ENCODE results near the gene SH2B3. TPM values are rescaled to one million over a fixed set of nuclear protein-coding genes. Genes with fewer than 3 reads are reported as not detected.
"Not testable (repeated sequence)": the region's sequence is repeated elsewhere in the genome, so short reads cannot be mapped to it uniquely, and the experiment has no call there.

SH2B3 gene
- total RNA-seq, 5 donors from 2014 or later (not counting 1 experiment from before 2014, with no cell fraction given): 24.6 to 38.8 (median 28.8) TPM

DNA sequence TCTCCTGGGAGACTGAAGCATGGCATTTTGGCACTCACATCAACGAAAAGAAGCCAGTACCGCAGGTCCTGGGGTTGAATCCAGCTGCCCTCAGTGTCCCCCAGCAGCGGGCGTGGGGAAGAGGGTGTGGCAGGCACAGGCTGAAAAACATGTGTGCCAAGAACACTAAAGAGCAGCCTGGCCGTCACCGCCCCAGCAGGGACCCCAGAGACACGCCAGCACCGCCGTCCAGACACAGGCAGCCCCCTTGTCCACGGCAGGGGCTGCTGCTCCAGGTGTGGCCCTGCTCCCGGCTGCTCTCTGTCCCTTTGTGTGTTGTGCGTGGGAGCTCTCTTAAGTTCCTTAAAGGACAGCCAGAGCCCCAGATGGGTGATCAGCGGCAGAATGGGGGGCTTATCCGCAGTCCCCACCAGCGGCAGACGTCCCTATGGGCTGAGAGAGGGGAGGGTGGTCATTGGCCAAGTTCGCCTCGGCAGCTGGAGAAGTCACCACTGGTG lies 37.4 kb upstream of the SH2B3 start:
- Histone ChIP-seq H3K4me3 (ENCODE audit: control insufficient read depth in 1 of 2, extremely low read depth in 1 of 2, low read length in 1 of 2) (peak overlapping the region; percentile 53 to 86), H3K27ac (ENCODE audit: low read length) (no peak overlapping the region), H3K9me3 (no peaks in the 10 kb centered on the region), H3K36me3 (ENCODE audit: control insufficient read depth in 2 of 2, extremely low read depth in 1 of 2, insufficient read depth in 1 of 2, low read length in 1 of 2) (no peaks in the 10 kb centered on the region), H3K27me3 (replicated peaks in 1 of 2; ENCODE audit: control insufficient read depth in 2 of 2, extremely low read depth in 1 of 2, insufficient read depth in 2 of 2, low read length in 1 of 2) (peaks cover 0 to 4% of the 10 kb centered on the region in 2 experiments), H3K4me1 (ENCODE audit: control insufficient read depth in 1 of 2, extremely low read depth in 1 of 2, insufficient read depth in 2 of 2, low read length in 2 of 2) (peaks cover 6 to 25% of the 10 kb centered on the region in 2 experiments)
- ChIA-PET CTCF (interaction anchor here (0.6 kb wide), 2 partner anchors 35 to 431 kb away, joined by 3 to 16 read pairs; no protein-coding TSS in a partner anchor), POLR2A (interaction anchor here in 1 of 2 donors (0.7 kb wide), 1 partner anchor 38 kb away, joined by 3 read pairs; the partner anchor contains the start of gene SH2B3)
- peaks cover 24 to 28% (median 27%) of the 10 kb centered on the region in 3 donors for H3K4me1 Mint-ChIP-seq
- H3K27ac Mint-ChIP-seq: no peak overlapping the region
- WGBS (ENCODE audit: insufficient coverage): 12% methylated on average over 16 of the region's 18 CpGs
- H3K4me3 Mint-ChIP-seq: peak overlapping the region; percentile 77 to 83 (median 81)
- ATAC-seq (replicated peaks in 1 of 4): peak; percentile 16 to 31 (median 21)
- peaks cover 5% of the 10 kb centered on the region for H3K36me3 Mint-ChIP-seq
- no peaks in the 10 kb centered on the region for H3K9me3 Mint-ChIP-seq
- H3K27me3 Mint-ChIP-seq: no peaks in the 10 kb centered on the region
- peak in 2 of 35 experiments; percentile 1 to 13 for DNase-seq

DNA sequence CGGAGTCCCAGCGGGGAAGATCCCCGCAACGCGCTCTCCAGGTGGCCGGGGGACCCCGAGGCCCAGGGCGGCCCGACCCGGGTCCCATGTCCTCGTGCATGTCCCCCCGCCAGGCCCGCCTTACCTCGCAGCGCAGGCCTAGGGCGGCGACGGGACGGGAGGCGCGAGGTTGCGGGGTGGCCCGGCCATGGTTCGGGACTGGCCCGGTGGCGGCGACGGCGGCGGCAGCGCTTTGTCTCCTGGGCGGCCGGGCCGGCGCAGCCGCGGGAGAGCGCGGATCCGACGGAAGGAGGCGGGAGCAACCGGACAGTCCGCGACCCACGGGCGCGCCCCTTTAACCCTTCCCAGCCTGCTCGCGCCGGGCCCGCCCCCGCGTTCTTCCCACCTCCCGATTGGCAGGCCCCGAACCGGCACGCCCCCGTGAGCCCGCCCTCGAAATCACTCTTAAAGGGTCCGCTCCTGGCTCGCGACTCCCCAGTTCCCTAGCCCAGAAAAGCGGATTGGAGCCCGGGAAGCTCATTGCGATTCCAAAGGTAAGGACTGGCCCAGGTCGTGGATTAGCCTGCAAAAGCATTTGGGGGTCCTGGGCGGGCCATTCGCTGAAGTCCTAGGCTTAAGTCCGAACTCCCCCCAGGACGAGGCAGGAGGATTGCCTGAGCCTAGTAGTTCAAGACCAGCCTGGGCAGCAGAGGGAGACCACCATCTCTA lies 36.8 kb upstream of the SH2B3 start, which contains the start of gene PHETA1:
Gene PHETA1 (minus strand): TSS at position 308 of the 708 bp plus-strand sequence. CDS start 5,668 bp downstream, outside the sequence.
- H3K9me3 ChIP-seq: no peaks in the 10 kb centered on the region
- WGBS (ENCODE audit: insufficient coverage): under 1% methylated on average over 69 of the region's 72 CpGs
- no peaks in the 10 kb centered on the region for H3K9me3 Mint-ChIP-seq
- H3K27ac Mint-ChIP-seq: peak within 1 kb of the TSS in 1 of 2 donors; percentile 41
- ChIA-PET POLR2A (interaction anchor here in 1 of 2 donors (0.5 kb wide), 1 partner anchor 272 kb away, joined by 3 read pairs; no protein-coding TSS in a partner anchor), CTCF (interaction anchor here in 1 of 2 donors (1.4 kb wide), 1 partner anchor 27 kb away, joined by 4 read pairs; no protein-coding TSS in a partner anchor)
- ATAC-seq (replicated peaks in 1 of 4) (peak; percentile 86 to 93 (median 91)), DNase-seq (peak; percentile 22 to 75 (median 55))
- peak within 1 kb of the TSS; percentile 77 to 83 (median 81) for H3K4me3 Mint-ChIP-seq
- H3K4me1 ChIP-seq (ENCODE audit: control insufficient read depth in 1 of 2, extremely low read depth in 1 of 2, insufficient read depth in 2 of 2, low read length in 2 of 2): peaks cover 6 to 25% of the 10 kb centered on the region in 2 experiments
- no peaks in the 10 kb centered on the region for H3K36me3 Mint-ChIP-seq
- peaks cover 24 to 28% (median 27%) of the 10 kb centered on the region in 3 donors for H3K4me1 Mint-ChIP-seq
- peak within 1 kb of the TSS; percentile 53 to 86 for H3K4me3 ChIP-seq (ENCODE audit: control insufficient read depth in 1 of 2, extremely low read depth in 1 of 2, low read length in 1 of 2)
- H3K27me3 ChIP-seq (replicated peaks in 1 of 2; ENCODE audit: control insufficient read depth in 2 of 2, extremely low read depth in 1 of 2, insufficient read depth in 2 of 2, low read length in 1 of 2): peaks cover 0 to 3% of the 10 kb centered on the region in 2 experiments
- no peaks in the 10 kb centered on the region for H3K27me3 Mint-ChIP-seq
- no peak within 1 kb of the TSS for H3K27ac ChIP-seq (ENCODE audit: low read length)
- no peaks in the 10 kb centered on the region for H3K36me3 ChIP-seq (ENCODE audit: control insufficient read depth in 2 of 2, extremely low read depth in 1 of 2, insufficient read depth in 1 of 2, low read length in 1 of 2)

DNA sequence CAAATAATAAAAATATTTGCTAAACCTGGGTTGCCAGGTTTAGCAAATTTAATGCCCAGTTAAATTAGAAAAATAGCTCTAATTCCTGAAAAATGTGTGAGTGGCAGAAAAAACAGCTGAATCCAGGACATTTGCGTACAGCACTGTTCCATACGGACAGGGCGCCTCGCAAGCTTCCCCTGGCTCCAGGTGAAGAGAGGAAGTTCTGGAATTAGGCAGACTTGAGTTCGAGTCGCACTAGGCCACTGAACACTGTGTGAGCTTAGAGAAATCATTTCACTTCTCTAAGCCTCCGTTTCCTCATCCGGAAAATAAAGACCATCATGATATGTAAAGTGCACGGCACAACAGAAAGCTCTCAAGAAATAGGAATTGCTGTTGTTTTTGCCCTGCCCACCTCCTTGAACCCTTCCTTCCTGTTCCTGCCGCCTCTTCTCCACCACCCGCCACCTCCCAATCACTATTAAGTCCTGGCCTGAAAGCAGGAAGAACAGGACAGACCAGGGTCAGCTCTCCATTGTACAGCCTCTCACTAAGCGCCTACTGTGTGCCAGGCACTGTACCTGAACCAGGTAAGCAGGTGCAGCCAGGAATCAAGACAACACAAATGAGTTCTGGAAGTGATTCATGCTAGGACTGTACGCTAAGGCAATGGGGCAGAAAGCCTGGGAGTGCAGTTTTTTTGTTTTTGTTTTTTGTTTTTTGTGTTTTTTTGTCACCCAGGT lies 36.1 kb upstream of the SH2B3 start:
- Mint-ChIP-seq H3K4me1 (peaks cover 24 to 28% (median 27%) of the 10 kb centered on the region in 3 donors), H3K4me3 (peak overlapping the region; percentile 77 to 83 (median 81)), H3K36me3 (no peaks in the 10 kb centered on the region), H3K9me3 (no peaks in the 10 kb centered on the region), H3K27ac (peak overlapping the region in 1 of 2 donors; percentile 41), H3K27me3 (no peaks in the 10 kb centered on the region)
- ATAC-seq (replicated peaks in 1 of 4) (no peak), DNase-seq (no peak)
- H3K4me1 ChIP-seq (ENCODE audit: control insufficient read depth in 1 of 2, extremely low read depth in 1 of 2, insufficient read depth in 2 of 2, low read length in 2 of 2): peaks cover 6 to 25% of the 10 kb centered on the region in 2 experiments
- WGBS (ENCODE audit: insufficient coverage): 71% methylated on average over 12 of the region's 13 CpGs
- no peaks in the 10 kb centered on the region for H3K36me3 ChIP-seq (ENCODE audit: control insufficient read depth in 2 of 2, extremely low read depth in 1 of 2, insufficient read depth in 1 of 2, low read length in 1 of 2)
- no peak overlapping the region for H3K27ac ChIP-seq (ENCODE audit: low read length)
- ChIA-PET CTCF (interaction anchor here in 1 of 2 donors (1.4 kb wide), 1 partner anchor 27 kb away, joined by 4 read pairs; no protein-coding TSS in a partner anchor), POLR2A (interaction anchor here in 1 of 2 donors (0.5 to 0.6 kb wide), 2 partner anchors 272 to 1810 kb away, joined by 3 read pairs; no protein-coding TSS in a partner anchor)
- no peaks in the 10 kb centered on the region for H3K9me3 ChIP-seq
- peak overlapping the region; percentile 53 to 86 for H3K4me3 ChIP-seq (ENCODE audit: control insufficient read depth in 1 of 2, extremely low read depth in 1 of 2, low read length in 1 of 2)
- peaks cover 0 to 5% of the 10 kb centered on the region in 2 experiments for H3K27me3 ChIP-seq (replicated peaks in 1 of 2; ENCODE audit: control insufficient read depth in 2 of 2, extremely low read depth in 1 of 2, insufficient read depth in 2 of 2, low read length in 1 of 2)

DNA sequence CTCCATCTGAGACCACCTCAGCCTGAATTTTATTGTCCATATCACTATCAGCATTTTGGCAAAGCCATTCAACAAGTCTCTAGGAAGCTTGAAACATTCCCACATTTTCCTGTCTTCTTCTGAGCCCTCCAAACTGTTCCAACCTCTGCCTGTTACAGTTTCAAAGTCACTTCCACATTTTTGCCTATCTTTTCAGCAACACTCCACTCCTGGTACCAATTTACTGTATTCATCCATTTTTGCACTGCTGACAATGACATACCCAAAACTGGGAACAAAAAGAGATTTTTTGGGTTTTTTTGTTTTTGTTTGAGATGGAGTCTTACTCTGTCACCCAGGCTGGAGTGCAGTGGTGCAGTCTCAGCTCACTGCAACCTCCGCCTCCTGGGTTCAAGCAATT lies 32.5 kb upstream of the SH2B3 start:
- H3K27ac Mint-ChIP-seq, H3K4me3 Mint-ChIP-seq: not testable (repeated sequence)

DNA sequence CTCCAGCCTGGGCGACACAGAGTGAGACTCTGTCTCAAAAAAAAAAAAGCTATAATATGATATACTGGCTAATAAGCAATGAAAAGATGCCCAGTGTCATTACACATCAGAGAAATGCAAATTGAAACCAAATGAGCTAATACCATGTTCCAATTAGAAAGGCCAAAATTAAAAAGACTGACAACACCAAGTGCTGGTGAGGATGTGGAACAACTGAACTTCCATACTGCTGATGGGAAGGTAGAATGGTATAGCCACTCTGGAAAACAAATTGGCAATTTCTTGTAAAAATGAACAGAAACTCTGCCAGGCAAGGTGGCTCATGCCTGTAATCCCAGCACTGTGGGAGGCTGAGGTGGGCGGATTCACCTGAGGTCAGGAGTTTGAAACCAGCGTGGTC lies 28.3 kb upstream of the SH2B3 start:
- Mint-ChIP-seq H3K4me3 (no peak overlapping the region), H3K27me3 (peaks cover 0 to 3% of the 10 kb centered on the region in 2 donors), H3K4me1 (no peaks in the 10 kb centered on the region), H3K27ac (no peak overlapping the region), H3K9me3 (no peaks in the 10 kb centered on the region), H3K36me3 (no peaks in the 10 kb centered on the region)
- Histone ChIP-seq H3K36me3 (ENCODE audit: control insufficient read depth in 2 of 2, extremely low read depth in 1 of 2, insufficient read depth in 1 of 2, low read length in 1 of 2) (no peaks in the 10 kb centered on the region), H3K4me3 (ENCODE audit: control insufficient read depth in 1 of 2, extremely low read depth in 1 of 2, low read length in 1 of 2) (no peak overlapping the region), H3K4me1 (ENCODE audit: control insufficient read depth in 1 of 2, extremely low read depth in 1 of 2, insufficient read depth in 2 of 2, low read length in 2 of 2) (no peaks in the 10 kb centered on the region), H3K27ac (ENCODE audit: low read length) (no peak overlapping the region), H3K9me3 (no peaks in the 10 kb centered on the region), H3K27me3 (replicated peaks in 1 of 2; ENCODE audit: control insufficient read depth in 2 of 2, extremely low read depth in 1 of 2, insufficient read depth in 2 of 2, low read length in 1 of 2) (peaks cover 0 to 12% of the 10 kb centered on the region in 2 experiments)
- POLR2A ChIA-PET: no interaction called here
- WGBS (ENCODE audit: insufficient coverage): no CpG with 5 or more reads among the region's 3 CpGs
- CTCF ChIA-PET: interaction anchor here (0.6 to 0.7 kb wide), 3 partner anchors 561 to 1972 kb away, joined by 3 to 6 read pairs (median 4); no protein-coding TSS in a partner anchor
- DNase-seq: no peak
- ATAC-seq (replicated peaks in 1 of 4): no peak

More for the DNA sequence above, 32.5 kb upstream of the SH2B3 start:
- ATAC-seq (replicated peaks in 1 of 4); H3K4me3 ChIP-seq (ENCODE audit: control insufficient read depth in 1 of 2, extremely low read depth in 1 of 2, low read length in 1 of 2); H3K36me3 Mint-ChIP-seq; H3K27me3 Mint-ChIP-seq; H3K9me3 Mint-ChIP-seq; H3K27ac ChIP-seq (ENCODE audit: low read length); H3K9me3 ChIP-seq; CTCF ChIA-PET; DNase-seq; POLR2A ChIA-PET; H3K36me3 ChIP-seq (ENCODE audit: control insufficient read depth in 2 of 2, extremely low read depth in 1 of 2, insufficient read depth in 1 of 2, low read length in 1 of 2): not testable (repeated sequence)
- Histone ChIP-seq H3K27me3 (replicated peaks in 1 of 2; ENCODE audit: control insufficient read depth in 2 of 2, extremely low read depth in 1 of 2, insufficient read depth in 2 of 2, low read length in 1 of 2) (peaks cover 0 to 15% of the 10 kb centered on the region in 2 experiments), H3K4me1 (ENCODE audit: control insufficient read depth in 1 of 2, extremely low read depth in 1 of 2, insufficient read depth in 2 of 2, low read length in 2 of 2) (peaks cover 6 to 16% of the 10 kb centered on the region in 2 experiments)
- WGBS (ENCODE audit: insufficient coverage): 86% methylated on average over 1 of the region's 1 CpG
- peaks cover 7 to 10% (median 8%) of the 10 kb centered on the region in 3 donors for H3K4me1 Mint-ChIP-seq

Data from T-cell (primary cell).